LNCaP clone FGC (cell line): ENCODE data around the gene LOXL4.
A peak's percentile ranks its signal among the peaks of the same experiment; 100 is the strongest.

Source experiments
- DNase-seq: peaks from one replicate; pipeline ENCODE4 v3.0.0-alpha.2; 2011; ENCODE audit warnings: low read depth
- H3K4me3 ChIP-seq: 2 replicates; pipeline ENCODE4 v1.5.1; 2011; ENCODE audit warnings: mild to moderate bottlenecking, low read depth, low read length, control low read depth
- CTCF ChIP-seq: IDR thresholded peaks from 2 replicates; pipeline ENCODE4 v1.5.1; 2012; ENCODE audit warnings: mild to moderate bottlenecking; ENCODE audit not compliant: control insufficient read depth, insufficient read depth; ENCODE audit errors: extremely low read depth

LOXL4 gene

DNA sequence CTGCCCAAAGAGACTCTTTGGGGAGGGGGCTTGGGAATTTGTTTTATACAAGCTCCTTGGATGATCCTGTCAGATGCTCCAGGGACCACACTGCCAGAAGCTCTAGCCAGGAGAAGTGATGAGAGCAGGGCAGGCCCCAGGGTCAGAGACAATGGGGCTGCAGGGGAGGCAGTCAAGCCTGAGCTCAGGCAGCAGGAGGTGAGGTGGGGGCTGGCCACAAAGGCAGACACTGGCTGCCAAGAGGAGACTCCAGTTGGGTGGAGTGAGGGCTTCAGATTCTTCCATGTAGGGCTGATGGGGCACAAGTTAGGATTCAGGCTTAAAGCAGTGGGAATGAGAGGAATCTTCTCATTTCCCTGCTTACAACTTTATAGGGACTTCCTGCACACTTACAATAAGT is 35.6 kb upstream of the LOXL4 start:
- DNase-seq: no peak
- H3K4me3 ChIP-seq: no peak overlapping the region
- TF ChIP-seq CTCF: no peak

GRCh38 chr10:98302741-98303365 is 34.9 kb upstream of the LOXL4 start:
- no peak for TF ChIP-seq CTCF
- no peak for DNase-seq

DNA sequence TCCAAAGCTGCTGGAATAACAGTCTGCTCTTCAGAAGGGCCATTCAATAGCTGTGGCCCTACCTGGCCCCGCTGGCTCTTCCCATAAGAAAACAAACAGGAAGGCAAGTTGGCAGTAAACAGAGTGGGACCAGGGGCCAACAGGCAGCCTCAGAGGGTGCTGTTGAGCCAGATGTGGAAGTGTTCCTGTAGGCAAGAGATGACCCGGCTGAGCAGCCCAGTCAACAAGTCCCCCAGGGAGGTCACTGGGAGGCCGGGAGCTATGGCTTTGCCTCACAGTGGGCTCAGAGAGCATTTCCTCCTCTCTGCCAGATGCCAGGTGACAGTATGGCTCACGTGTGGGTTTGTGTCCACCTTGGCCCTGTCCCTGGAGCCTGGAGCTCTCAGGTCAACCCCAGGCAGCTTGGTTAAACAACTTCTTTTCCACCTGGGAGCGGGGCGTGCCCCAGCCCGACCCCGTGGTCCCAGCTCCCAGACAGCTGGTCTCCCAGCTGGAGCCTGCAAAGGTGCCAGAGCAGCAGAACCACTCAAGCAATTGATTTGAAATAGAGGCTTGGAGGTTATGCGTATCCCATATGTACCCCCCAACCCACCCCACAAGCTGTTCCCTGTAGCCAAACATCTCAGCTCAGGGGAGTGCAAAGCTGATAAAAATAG is 33.8 kb upstream of the LOXL4 start:
- no peak for TF ChIP-seq CTCF
- no peak for DNase-seq

More at GRCh38 chr10:98302741-98303365, 34.9 kb upstream of the LOXL4 start:
- no peak overlapping the region for H3K4me3 ChIP-seq

DNA sequence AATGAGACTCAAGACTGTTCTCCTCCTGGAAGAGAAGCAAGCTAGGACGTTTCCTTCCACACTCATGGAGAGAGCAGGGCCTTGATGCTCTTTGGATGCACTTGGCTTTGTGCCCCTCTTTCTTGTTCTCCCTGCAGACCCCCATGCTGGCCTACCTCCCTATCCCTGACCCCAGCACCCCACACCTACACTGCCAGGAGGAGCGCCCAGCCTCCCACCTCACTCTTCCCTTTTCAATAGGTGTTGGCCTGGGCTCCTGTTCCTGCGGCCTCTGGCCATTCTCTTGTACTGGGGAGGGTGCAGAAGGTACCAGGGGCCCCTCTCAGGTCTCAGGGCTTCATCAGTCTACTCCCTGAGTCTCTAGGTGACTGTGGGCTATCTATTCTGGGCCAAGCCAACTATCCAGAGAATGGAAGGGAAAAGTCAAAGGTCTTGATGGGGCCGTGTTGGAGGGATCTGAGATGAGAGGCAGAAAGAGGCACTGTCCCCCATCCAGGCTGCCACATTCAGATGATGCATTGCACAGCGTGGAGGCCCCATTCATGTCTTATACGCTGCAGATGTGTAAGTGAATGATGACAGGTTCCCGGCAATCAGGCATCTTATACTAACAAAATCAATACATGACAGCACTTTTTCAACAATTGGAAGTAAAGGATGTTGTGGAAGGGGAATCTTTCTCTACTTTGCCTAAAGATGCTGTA is 32.7 kb upstream of the LOXL4 start:
- DNase-seq: no peak
- no peak overlapping the region for H3K4me3 ChIP-seq
- no peak for TF ChIP-seq CTCF

More for the DNA sequence above, 33.8 kb upstream of the LOXL4 start:
- H3K4me3 ChIP-seq: no peak overlapping the region

DNA sequence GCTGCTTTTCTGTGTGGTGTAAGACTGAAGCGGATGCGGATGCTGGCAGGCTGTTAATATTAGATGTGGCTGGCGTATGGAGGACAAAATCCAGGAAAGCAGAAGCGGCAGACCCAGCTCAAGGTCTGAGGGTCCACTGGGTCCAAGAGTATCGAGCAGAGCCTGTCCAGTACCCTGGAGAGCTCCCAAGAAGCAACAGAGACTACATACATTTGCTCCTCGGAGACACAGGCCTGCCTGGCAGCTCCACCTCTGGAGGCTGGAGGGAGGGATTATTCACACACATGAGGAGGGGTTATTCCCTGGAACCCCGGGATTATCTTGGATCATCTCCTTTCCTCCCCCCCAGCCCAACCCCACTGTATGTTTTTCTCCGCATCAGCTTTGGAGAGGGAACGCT is 31.3 kb upstream of the LOXL4 start:
- DNase-seq: no peak
- no peak for TF ChIP-seq CTCF
- H3K4me3 ChIP-seq: no peak overlapping the region

DNA sequence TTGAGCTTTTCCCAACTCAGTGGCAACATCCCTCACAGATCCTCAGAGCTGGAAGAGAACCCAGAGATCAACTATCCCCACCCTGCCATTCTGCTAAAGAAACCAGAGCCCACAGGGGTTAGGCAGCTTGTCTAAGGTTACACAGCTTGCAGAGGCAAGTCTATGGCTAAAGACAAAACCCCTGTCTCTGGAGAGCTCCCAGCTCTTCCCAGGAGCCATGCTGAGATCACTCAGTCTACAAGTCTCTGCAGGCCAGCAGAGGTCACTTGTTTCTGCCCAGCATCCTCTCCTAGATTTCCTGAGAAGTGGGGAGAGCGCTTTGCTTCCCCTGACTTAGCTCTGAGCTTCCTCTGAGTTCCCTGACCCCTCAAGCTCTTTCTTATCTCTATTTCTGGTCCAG is 28.5 kb upstream of the LOXL4 start:
- TF ChIP-seq CTCF: no peak
- DNase-seq: no peak

GRCh38 chr10:98295907-98296306 is 27.9 kb upstream of the LOXL4 start:
- H3K4me3 ChIP-seq: no peak overlapping the region
- no peak for TF ChIP-seq CTCF
- DNase-seq: peak; percentile 8

More for the DNA sequence above, 28.5 kb upstream of the LOXL4 start:
- no peak overlapping the region for H3K4me3 ChIP-seq
